Lower lobe of right lung (tissue), 2 donors: Measurements from ENCODE around the gene CHAF1A. TPM values are rescaled to one million over a fixed set of nuclear protein-coding genes. Genes with fewer than 3 reads are reported as not detected.

ENCODE experiments used
- ATAC-seq, 2 donors: fragments of 200-7000 bp; cut with Tn5 transposase; one replicate each; pipeline ENCODE4 v1.9.1; 2020 to 2022; ENCODE audit warnings: mild to moderate bottlenecking in 2 of 2, moderate library complexity in 2 of 2
- DNase-seq: peaks from one replicate; pipeline ENCODE4 v3.0.0-alpha.2; 2020
- H3K27ac ChIP-seq: fragments of 200-600 bp; one replicate; pipeline ENCODE4 v1.8.0; 2022
- H3K27me3 ChIP-seq: fragments of 200-600 bp; one replicate; pipeline ENCODE4 v1.8.0; 2022; ENCODE audit warnings: low read depth
- H3K36me3 ChIP-seq: fragments of 200-600 bp; one replicate; pipeline ENCODE4 v1.8.0; 2022; ENCODE audit warnings: mild to moderate bottlenecking
- H3K4me1 ChIP-seq: fragments of 200-600 bp; one replicate; pipeline ENCODE4 v1.8.0; 2022
- H3K4me3 ChIP-seq: fragments of 200-600 bp; one replicate; pipeline ENCODE4 v1.8.0; 2022; ENCODE audit warnings: mild to moderate bottlenecking
- H3K9me3 ChIP-seq: fragments of 200-600 bp; one replicate; pipeline ENCODE4 v1.8.0; 2022
- CTCF ChIP-seq: fragments of 200-600 bp; IDR thresholded peaks from one replicate; pipeline ENCODE4 v1.8.0; 2022; ENCODE audit warnings: antibody characterized with exemption, mild to moderate bottlenecking
- intact Hi-C: fragments of 100-400 bp; cut with DNase I; formaldehyde crosslinking; loops from one replicate; pipeline ENCODE4 v1.11.0; 2022
- total RNA-seq: library from RNA; stranded (reverse); fragmentation: NEBNext Ultra II Directional; extraction: Animal tissue kit (Norgen Biotek cat#: 25700); gene quantifications from one replicate; pipeline ENCODE4 v1.2.1, GENCODE V29; 2021
- donor health status: DM: no; HTN: yes; CAD: no; lungs with severe emphysema.

Gene CHAF1A
- total RNA-seq, 1 donor from 2014 or later: 7.2 TPM

- DNase-seq (no peak), ATAC-seq (no peak)
These were observed 25.3 kb upstream of the CHAF1A start for GRCh38 chr19:4376991-4377781.

GRCh38 chr19:4378886-4379285 is 23.6 kb upstream of the CHAF1A start:
- no peak for DNase-seq
- no peak overlapping the region for H3K4me3 ChIP-seq
- peaks cover 60% of the 10 kb centered on the region for H3K4me1 ChIP-seq
- peak overlapping the region; percentile 82 for H3K27ac ChIP-seq
- intact Hi-C loops: no loop called here
- ATAC-seq: no peak
- no peaks in the 10 kb centered on the region for H3K9me3 ChIP-seq
- no peaks in the 10 kb centered on the region for H3K27me3 ChIP-seq
- no peak for TF ChIP-seq CTCF
- peaks cover 8% of the 10 kb centered on the region for H3K36me3 ChIP-seq

More at GRCh38 chr19:4376991-4377781, 25.3 kb upstream of the CHAF1A start:
- H3K9me3 ChIP-seq: no peaks in the 10 kb centered on the region
- H3K4me3 ChIP-seq: no peak overlapping the region
- H3K27ac ChIP-seq: peak overlapping the region; percentile 41
- H3K36me3 ChIP-seq: no peaks in the 10 kb centered on the region
- peaks cover 77% of the 10 kb centered on the region for H3K4me1 ChIP-seq
- TF ChIP-seq CTCF: no peak
- H3K27me3 ChIP-seq: no peaks in the 10 kb centered on the region
- intact Hi-C loops: no loop called here

- Histone ChIP-seq H3K27ac (peak overlapping the region; percentile 82), H3K36me3 (peaks cover 15% of the 10 kb centered on the region), H3K4me3 (peak overlapping the region; percentile 2), H3K4me1 (peaks cover 53% of the 10 kb centered on the region), H3K9me3 (no peaks in the 10 kb centered on the region), H3K27me3 (no peaks in the 10 kb centered on the region)
- peak; percentile 67 to 75 for ATAC-seq
- peak; percentile 81 for DNase-seq
- intact Hi-C loops: no loop called here
- no peak for TF ChIP-seq CTCF
These were observed 22.8 kb upstream of the CHAF1A start for GRCh38 chr19:4379383-4380253.

- Histone ChIP-seq H3K4me1 (peaks cover 46% of the 10 kb centered on the region), H3K9me3 (no peaks in the 10 kb centered on the region), H3K36me3 (peaks cover 18% of the 10 kb centered on the region), H3K27ac (peak overlapping the region; percentile 82), H3K4me3 (peak overlapping the region; percentile 2), H3K27me3 (no peaks in the 10 kb centered on the region)
- no peak for TF ChIP-seq CTCF
- peak; percentile 73 for DNase-seq
- intact Hi-C loops: no loop called here
- ATAC-seq: peak; percentile 29 to 33
These were observed 22.1 kb upstream of the CHAF1A start for GRCh38 chr19:4380254-4380727.

GRCh38 chr19:4385291-4386040 is 17.0 kb upstream of the CHAF1A start:
- intact Hi-C loops: no loop called here
- H3K27ac ChIP-seq: no peak overlapping the region
- H3K27me3 ChIP-seq: no peaks in the 10 kb centered on the region
- TF ChIP-seq CTCF: no peak
- H3K9me3 ChIP-seq: no peaks in the 10 kb centered on the region
- no peak for ATAC-seq
- peaks cover 30% of the 10 kb centered on the region for H3K4me1 ChIP-seq
- H3K4me3 ChIP-seq: no peak overlapping the region
- peaks cover 37% of the 10 kb centered on the region for H3K36me3 ChIP-seq
- DNase-seq: no peak
